ENCODE data around the gene P2RY14. TPM values are rescaled to one million over a fixed set of nuclear protein-coding genes. Genes with fewer than 3 reads are reported as not detected.
A peak's percentile ranks its signal among the peaks of the same experiment; 100 is the strongest.

Gene P2RY14
- total RNA-seq, 1 donor from 2014 or later, result not detected

DNA sequence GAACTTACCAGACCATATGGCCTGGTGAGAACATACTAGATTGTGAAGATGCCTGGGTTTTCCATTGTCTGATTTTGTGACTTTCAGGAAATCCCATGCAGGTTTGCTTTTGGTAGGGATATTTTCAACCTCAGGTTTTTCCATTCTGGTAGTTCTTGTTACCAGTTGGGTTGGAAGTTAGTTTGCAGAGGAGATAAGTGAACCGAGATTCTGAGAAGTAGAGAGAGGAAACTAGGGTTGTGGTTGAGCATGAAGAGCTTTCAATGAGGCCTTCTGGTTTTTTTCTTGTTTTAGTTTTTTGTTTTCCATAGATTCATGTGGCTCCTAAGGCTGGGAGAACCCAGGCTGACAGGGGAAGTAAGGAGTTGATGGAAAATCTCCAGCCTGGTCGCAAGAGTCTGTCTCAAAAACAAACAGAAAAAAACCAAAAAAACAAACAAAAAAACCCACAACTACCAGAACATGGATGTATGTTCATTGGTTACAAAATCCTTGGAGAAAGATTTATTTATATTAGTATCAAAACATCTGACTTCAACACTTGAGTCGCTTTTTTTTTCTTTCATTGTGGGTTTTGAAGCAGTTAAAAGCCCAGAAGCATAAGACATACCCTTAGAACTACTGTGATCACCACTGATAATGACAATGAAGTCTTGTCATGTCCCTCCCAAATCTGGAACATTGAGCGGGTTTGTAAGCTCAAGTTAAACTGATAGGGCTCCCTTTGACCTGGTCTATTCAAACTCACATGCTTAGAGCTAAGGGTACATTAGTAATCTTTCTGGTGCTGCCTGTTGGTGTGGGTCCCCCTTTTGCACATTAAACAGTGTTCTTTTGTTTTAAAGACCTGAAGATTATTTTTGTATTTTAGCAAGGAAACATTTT lies 78.5 kb downstream of the P2RY14 start:
- DNase-seq (ENCODE audit: low spot score), result no peak
- Mint-ChIP-seq H3K4me1 (ENCODE audit: low read depth) (peaks cover 34% of the 10 kb centered on the region), H3K36me3 (ENCODE audit: low read depth) (no peaks in the 10 kb centered on the region), H3K27me3 (ENCODE audit: low read depth) (no peaks in the 10 kb centered on the region), H3K9me3 (ENCODE audit: low read depth) (no peaks in the 10 kb centered on the region), H3K27ac (ENCODE audit: unreplicated experiment) (peak overlapping the region; percentile 56), H3K4me3 (ENCODE audit: unreplicated experiment) (no peak overlapping the region)
- TF ChIP-seq CTCF (IDR thresholded peaks at IDR 0.05), result no peak

- H3K36me3 Mint-ChIP-seq (ENCODE audit: low read depth), result no peaks in the 10 kb centered on the region
- DNase-seq (ENCODE audit: low spot score), result no peak
- peaks cover 34% of the 10 kb centered on the region for H3K4me1 Mint-ChIP-seq (ENCODE audit: low read depth)
- peak overlapping the region; percentile 80 for H3K27ac Mint-ChIP-seq (ENCODE audit: unreplicated experiment)
- TF ChIP-seq CTCF (IDR thresholded peaks at IDR 0.05), result no peak
- no peaks in the 10 kb centered on the region for H3K27me3 Mint-ChIP-seq (ENCODE audit: low read depth)
- no peaks in the 10 kb centered on the region for H3K9me3 Mint-ChIP-seq (ENCODE audit: low read depth)
- no peak overlapping the region for H3K4me3 Mint-ChIP-seq (ENCODE audit: unreplicated experiment)
Observed at GRCh38 chr3:151198849-151199248, 79.5 kb downstream of the P2RY14 start.

DNA sequence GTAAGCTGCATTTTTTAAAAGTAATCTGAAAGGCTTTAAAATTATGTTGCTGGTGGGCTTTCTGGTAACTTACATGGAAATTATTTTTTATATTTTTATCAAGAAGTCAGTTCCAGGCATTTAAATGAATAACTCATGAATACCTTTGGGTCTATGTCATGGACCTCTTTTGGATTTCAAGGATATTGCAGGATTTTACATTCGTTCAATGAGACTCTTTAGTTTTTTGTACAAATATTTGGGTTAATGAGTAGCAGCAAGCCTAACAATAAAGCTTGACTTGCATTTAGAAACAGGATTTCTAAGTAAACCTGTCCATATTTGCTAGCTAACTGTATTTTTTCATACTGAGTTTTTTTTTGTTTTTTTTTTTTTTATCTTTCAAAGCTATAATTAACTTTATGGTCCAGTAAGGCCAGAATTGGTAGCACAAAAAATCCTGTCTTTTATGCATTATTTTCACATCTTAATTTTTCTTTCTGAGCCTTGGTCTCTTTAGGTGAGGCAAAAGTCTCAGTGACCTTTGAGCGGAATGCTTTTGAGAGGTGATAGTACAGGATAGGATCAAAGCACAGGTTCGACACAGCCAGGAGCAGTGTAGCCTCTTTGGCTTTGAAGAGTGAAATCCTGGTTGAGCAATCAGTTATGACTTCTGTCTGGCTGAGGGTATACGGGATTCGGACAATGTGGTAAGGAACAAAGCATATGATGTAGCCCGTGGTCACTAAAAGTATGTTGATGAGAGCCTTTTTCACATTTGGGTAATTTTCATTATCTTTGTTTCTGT lies 80.2 kb downstream of the P2RY14 start:
- TF ChIP-seq CTCF (IDR thresholded peaks at IDR 0.05), result no peak
- no peak overlapping the region for H3K4me3 Mint-ChIP-seq (ENCODE audit: unreplicated experiment)
- no peaks in the 10 kb centered on the region for H3K36me3 Mint-ChIP-seq (ENCODE audit: low read depth)
- peak overlapping the region; percentile 80 for H3K27ac Mint-ChIP-seq (ENCODE audit: unreplicated experiment)
- no peaks in the 10 kb centered on the region for H3K9me3 Mint-ChIP-seq (ENCODE audit: low read depth)
- no peaks in the 10 kb centered on the region for H3K27me3 Mint-ChIP-seq (ENCODE audit: low read depth)
- H3K4me1 Mint-ChIP-seq (ENCODE audit: low read depth), result peaks cover 34% of the 10 kb centered on the region
- DNase-seq (ENCODE audit: low spot score), result no peak

DNA sequence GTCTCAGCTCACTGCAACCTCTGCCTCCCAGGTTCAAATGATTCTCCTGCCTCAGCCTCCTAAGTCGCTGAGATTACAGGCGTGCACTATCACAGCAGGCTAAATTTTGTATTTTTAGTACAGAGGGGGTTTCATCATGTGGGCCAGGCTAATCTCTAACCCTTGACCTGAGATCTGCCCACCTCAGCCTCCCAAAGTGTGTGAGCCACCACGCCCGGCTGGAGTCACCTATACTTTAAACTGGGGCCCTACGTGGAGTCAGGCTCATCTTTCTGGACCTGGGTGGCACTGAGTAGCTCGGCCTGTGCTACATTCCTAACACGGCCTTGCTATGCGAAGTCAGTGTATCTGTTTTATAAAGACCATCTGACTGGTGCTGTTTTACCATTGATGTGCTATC lies 81.1 kb downstream of the P2RY14 start:
- no peak for DNase-seq (ENCODE audit: low spot score)
- H3K27me3 Mint-ChIP-seq (ENCODE audit: low read depth), result no peaks in the 10 kb centered on the region
- no peaks in the 10 kb centered on the region for H3K36me3 Mint-ChIP-seq (ENCODE audit: low read depth)
- TF ChIP-seq CTCF (IDR thresholded peaks at IDR 0.05), result no peak
- H3K4me1 Mint-ChIP-seq (ENCODE audit: low read depth), result peaks cover 34% of the 10 kb centered on the region
- H3K4me3 Mint-ChIP-seq (ENCODE audit: unreplicated experiment), result no peak overlapping the region
- peak overlapping the region; percentile 80 for H3K27ac Mint-ChIP-seq (ENCODE audit: unreplicated experiment)
- H3K9me3 Mint-ChIP-seq (ENCODE audit: low read depth), result no peaks in the 10 kb centered on the region

- TF ChIP-seq CTCF (IDR thresholded peaks at IDR 0.05), result no peak
- H3K4me1 Mint-ChIP-seq (ENCODE audit: low read depth), result peaks cover 34% of the 10 kb centered on the region
- no peaks in the 10 kb centered on the region for H3K27me3 Mint-ChIP-seq (ENCODE audit: low read depth)
- no peak overlapping the region for H3K4me3 Mint-ChIP-seq (ENCODE audit: unreplicated experiment)
- H3K9me3 Mint-ChIP-seq (ENCODE audit: low read depth), result no peaks in the 10 kb centered on the region
- no peak for DNase-seq (ENCODE audit: low spot score)
- H3K27ac Mint-ChIP-seq (ENCODE audit: unreplicated experiment), result no peak overlapping the region
- H3K36me3 Mint-ChIP-seq (ENCODE audit: low read depth), result no peaks in the 10 kb centered on the region
Observed at GRCh38 chr3:151196434-151196833, 81.9 kb downstream of the P2RY14 start.

All from chondrocyte (in vitro differentiated cells).